ENCODE results near the gene ALDH3A1.

Gene ALDH3A1

DNA sequence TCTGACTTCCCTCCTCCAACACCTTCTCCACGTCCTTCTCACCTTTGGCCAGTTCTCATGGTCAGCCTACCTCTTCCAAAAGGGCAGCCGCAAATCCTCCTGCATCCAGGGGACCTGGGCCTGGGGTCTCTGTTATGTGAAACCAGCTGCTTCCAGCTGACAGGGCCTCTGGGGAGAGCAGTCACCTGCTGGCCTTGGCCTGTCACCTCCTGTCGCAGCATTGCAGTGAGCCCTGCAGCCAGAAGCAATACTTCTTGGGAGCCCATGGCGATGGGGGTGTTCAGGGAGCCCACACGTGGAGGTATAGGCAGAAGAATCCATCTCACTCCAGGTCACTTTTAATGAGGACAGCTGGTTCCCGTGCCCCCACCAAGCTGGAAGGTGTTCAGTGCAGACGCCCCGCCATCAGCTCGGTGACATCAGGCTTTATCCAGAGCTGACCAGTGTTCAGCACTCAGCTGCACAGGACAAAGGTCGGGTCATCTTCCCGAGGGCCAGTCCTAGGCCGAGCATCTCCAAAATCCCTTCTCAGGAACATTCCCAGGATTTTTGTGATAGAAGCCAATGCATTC lies 30.0 kb downstream of the ALDH3A1 start:
- no peak for DNase-seq

DNA sequence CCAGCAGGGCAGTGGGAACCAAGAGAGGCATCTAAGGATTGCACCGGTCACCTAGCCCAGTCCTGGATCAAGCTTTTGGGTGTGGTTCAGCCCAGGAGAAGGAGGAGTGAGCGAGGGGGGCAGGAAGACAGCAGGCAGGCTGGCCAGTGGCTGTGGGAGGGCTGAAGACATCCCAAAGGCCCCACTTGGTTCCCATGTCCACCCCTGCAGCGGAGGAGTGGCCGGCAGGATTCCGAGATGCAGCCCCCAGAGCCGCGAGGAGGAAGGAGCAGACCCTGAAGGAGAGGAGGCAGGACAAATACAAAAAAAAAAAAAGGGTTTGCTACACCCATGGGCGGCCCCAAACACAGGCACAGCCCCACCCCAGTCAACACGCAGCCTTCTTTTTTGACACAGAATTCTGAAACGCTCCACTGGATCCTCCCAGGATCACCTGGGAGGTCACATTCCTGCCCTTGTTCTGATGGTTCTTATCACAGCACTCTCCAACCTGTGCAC lies 30.6 kb downstream of the ALDH3A1 start:
- DNase-seq = no peak

DNA sequence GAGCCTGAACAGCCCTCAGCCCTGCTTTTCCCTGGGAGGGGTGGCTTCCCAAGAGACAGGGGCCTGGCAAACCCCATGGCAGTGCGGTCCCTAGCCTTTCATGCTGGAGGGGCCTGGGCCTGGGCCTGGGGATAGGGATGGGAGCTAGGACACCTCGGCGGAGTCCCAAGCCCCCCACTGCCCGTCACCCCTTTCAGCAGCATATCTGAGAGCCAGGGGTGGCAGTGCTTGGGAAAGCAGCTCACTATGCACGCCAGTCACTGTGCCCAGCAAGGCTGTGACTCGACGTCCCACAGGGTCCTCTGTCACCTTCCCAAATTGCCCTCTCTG lies 31.1 kb downstream of the ALDH3A1 start:
- no peak for DNase-seq

DNA sequence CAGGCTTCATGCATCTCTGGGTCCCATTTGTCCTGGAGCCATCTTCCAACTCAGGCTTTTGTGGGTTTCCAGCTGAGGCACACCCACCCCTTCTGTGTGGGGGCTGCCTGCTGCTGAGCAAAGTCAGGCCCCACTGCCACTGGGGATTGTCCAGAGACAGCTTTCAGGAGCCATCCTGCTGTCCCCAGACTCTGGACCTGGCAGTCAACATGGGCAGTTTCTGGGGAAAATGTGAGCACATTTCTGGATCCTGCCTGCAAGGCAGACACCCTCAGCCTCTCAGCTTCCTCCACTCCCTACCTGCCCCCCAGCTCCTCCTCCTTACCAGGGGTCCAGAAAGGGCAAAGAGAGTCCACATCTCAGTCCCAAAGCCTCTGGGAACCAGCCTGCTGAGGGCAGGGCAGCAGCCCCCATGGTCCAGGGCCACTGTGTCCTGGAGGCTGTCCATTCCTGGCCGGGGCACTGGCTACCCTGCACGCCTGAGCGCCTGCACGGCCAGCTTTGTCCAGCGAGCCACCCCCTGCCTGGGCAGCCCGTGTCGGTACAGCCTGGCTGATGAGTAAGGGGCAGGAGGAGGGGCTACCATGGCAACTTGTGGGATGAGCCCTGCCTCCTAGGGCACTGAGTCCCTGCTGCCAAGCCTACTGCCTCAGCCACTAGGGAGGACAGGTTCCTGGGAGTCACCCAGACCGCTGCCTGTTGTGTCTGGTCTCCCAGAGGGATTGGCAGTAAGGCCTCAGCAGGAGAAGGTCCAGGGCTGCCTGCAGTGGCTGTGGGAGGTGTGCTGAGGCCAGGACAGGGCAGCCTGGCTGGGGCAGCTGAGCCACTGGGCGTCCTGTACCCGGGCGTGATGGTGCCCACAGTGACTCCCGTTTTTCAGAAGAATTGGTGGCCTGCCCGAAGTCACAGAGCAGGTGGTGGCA lies 31.7 kb downstream of the ALDH3A1 start, which contains the start of gene SLC47A2:
Gene SLC47A2, minus strand, starts transcription at position 477 of the 923 bp plus-strand sequence. Its CDS starts 29 bp downstream, at position 448.
- DNase-seq = no peak

DNA sequence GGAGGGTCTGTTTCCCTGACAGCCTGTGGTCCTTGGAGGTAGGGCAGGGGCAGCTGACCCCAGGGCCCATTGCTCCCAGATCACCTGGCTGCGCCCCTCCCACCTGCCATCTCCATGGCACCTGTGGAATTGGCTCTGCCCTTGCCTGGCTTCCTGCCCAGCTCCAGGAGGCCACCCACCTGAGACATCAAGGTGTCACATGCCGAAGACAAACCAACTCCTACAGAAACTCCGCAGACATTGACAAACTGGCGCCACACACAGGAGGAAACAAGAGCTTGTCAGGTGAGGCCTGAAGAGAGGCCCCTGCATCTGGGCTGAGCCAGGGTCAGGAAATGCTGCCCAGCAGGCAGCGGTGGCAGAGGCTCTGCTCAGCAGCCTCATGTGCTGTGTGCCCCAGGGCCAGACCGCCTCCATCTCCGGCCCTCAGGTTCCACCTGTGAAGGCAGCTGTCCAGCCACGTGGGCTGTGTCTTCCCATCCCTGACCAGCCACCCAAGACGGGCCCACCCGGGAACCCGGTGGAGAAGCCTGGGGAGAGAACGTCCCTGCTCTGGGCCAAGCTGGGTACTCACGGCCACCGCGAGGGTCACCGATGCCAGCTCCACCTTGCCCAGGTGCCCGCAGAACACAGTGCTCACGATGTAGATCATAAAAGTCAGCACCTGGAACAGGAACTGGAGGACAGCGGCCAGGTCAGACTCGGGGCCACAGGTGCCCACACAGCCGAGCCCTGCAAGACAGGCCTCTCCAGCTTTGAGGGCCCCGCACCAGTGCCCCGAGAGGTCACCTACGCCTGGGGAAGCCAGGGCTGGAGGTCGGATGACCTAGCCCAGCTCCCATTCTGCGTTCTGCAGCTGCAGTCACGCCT lies 33.3 kb downstream of the ALDH3A1 start:
- no peak for DNase-seq

DNA sequence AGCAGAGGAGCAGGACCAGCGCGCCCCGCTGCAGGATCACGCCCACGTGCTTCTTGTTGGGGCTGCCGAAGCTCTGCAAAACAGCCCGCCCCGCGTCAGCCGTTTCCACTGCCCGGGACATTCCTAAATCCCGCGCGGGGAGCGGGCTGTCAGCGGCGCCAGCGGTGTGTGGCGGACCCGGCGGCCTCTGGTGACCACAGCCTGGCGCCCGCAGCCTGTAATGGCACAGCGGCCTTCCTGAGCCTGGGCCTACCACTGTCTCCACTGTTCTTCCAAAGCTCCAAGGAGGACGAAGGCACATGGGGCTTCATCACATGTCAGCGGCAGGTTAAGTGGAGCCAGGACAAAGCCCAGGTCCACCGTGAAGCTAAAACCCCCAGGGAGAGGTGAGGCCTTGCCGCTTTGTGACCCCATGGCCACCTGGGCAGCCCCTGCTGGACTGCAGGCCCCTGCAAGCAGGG lies 34.2 kb downstream of the ALDH3A1 start:
- no peak for DNase-seq

DNA sequence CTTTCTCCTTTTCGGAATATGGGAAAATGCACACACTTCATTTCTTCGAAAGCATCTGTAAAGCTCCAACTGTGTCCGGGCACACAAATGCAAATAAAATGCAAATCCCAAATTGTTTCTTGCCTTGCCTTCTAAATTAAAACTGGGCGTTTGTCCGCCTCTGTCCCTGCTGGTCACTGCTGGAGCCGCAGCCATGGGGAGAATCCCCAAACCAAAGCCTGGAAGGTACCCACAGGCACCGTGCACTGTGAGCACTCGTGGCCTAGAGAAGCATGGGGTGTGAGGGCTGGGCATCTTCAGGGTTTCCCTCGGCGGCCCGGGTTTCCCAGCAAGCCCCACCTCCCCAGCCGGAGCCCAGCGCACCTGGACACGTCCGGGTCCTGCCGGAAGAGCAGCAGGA lies 34.6 kb downstream of the ALDH3A1 start:
- no peak for DNase-seq

DNA sequence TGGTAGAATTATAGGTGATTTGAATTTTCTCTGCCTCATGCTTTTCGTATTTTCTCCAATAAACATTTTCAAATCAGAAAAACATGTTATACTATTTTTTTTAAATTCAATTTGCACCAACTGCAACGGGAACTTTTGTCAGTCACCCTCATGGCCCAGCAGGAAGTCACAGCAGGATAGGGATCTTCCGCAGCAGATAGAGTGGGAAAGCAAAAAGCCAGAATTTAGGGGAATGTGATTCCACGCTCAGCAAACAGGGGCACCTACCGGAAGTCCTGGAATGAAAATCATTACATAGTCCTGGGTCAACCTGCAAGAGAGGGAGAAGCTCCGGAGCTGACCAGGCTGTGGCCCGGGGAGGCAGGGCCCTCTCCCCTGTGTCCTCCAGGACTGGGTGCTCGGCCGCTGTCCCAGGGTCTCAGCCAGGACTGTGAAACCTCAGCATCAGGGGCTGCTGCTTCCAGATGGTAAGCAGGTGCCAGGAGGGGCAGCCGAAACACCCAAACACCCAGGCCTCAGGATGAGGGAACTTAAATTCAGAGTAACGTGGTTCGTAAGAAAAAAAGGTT lies 35.6 kb downstream of the ALDH3A1 start:
- no peak for DNase-seq

DNA sequence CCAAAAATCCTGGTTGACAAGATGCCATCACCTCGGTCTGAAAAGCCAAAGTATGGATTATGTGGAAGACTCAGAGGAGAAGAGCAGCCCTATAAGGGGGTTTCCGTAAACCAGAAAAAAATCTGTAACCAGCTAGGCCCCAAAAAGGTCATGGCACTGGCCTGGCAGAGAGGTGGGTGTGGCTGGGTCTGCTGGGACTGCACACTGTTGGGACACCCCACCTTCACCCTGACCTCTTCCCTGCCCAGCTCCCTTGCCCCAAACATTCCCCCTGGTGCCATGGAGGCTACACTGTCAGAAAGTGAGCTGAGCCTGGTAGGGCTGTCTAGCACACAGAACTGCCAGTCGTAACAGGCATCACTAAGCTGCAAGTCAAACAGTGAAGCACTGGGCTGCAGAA lies 38.3 kb downstream of the ALDH3A1 start:
- DNase-seq = no peak

DNA sequence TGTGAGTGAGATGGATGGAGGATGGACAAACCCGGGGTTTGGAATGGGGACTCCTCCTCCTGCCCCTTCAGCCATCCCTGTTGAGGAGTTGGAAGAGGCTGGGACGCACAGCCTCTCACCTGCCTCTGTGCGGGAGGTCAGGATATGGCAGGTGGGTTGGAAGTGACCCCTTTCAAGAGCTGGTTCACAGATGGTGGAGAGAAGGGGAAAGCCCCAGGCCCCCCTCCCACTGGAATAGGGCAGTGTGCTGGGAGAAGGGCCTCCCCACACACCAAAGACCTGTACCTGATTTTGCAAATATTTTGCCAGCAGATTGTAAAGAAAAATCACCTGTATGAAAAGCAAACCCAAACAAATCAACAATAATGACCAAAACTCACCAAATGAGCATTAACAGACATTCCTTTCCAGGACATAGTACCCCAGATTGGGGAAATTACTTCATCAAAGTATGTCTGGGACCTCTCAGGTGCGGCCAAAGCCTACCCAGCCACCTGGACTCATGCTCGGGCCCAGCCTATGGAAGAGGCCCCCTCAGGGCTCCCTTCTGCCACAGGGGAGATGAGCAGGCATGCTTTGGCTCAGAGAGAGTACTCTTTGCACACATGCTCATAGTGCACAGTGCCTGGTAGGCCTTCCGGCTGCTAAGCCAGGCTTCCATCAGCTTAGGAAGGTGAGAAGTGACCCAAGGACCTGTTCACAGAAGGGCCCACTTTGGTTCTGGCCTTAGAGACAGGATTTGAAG lies 39.5 kb downstream of the ALDH3A1 start:
- DNase-seq = no peak

DNA sequence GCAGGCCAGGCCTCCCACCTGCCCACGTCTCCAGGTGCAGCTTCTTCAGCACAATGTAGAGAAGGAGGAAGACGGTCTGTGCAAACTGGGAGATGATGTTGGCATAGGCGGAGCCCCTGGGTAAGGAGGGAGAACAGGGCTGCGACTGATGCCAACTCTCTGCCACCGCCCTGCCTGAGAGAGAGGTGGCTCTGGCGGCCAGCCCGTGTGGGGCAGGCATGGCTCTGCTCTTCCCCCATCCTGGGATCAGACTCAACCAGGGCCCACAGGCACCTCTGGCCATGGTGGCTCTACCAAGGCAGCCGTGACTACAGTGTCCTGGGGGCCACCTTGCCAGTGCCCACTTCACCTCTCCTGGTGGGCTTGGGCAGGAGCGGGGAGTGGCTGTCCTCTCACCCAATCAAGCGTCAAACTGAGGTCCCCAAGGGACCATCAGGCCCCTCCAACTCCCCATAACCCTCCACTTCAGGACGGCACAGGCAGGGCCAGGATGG lies 40.3 kb downstream of the ALDH3A1 start:
- DNase-seq = no peak

DNA sequence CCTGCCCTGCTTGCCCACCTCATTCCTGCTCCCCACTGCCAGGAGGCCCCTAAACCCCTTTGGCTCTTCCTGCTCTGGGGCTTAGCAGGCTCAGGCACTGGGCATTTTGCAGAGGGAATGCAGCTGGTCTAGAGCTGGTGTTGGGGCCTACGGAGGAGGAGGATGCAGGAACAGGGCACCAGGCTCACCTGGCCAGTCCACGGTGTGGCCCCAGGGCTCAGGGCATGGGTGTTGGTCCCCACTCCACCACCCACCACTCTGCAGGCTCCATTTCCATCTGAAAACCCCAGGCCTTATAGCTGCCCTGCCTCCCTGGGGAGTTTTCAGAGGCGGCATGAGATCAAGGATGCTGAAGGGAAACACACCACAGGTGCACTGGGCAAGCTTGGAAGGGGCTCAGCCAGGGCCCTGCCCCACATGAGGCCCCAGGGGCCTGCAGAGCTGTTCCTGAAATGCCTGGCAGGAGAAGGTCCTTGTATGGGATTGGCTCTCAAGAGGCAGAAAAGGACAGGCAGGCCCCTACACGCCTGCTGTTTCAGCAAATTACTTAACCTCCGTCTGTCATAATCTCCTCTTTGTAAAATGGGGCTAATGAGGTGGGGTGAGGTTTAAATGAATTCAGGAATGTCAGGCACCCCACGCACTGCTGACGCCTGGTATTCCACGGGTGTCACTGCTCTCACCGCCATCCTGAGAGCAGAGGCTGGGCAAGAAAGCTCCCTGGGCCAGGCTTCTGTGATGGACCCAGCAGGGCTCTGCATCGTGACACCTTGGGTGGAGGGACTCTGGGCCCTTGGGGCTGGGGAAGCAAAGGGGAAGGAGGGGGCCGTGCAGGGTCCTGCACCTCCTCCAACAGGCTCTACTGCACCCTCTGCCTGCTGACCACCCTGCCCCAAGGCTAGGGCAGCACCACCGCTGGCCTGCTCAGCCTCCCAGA lies 41.0 kb downstream of the ALDH3A1 start:
- no peak for DNase-seq

DNA sequence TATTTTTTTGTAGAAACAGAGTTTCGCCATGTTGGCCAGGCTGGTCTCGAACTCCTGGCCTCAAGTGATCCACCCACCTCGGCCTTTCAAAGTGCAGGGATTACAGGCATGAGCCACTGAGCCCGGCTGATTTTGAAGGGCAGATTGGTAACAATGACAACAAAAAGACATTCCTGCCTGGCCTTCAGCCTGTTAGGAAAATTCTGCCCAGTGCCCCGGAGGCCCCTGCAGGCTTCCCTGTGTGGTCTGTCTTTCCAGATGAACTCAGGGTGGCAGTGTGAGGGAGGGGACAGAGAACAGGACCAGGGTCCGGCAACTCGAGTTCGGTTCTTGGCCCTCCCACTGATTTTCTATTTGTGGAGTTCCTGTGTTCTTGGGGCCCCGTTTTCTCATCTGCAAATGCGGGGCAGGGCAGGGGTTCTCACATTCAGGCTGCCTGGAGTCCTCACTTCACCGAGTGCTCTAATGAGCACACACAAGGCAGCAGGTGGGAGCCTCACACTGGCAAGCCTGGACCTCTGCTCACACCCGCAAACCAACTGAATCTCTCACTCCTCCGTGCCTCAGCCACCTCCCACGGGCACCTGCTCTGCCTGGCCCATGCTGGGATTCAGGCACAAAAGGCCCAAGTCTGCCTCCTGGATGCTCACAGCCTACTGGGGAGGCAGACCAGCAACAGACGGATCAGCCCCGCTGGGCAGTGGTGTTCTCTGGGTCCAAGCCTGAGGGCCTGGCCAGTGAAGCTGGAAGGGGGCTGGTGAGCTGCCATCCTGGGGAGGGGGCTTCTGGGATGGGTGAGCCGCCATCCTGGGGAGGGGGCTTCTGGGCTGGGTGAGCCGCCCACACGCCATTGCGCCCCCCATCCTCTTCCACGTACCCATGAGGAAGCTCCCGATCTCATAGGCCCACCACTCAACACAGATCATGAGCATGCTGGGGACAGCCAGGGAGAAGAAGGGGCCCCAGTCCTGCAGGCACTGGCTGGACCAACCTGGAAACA lies 42.0 kb downstream of the ALDH3A1 start:
- DNase-seq = no peak

DNA sequence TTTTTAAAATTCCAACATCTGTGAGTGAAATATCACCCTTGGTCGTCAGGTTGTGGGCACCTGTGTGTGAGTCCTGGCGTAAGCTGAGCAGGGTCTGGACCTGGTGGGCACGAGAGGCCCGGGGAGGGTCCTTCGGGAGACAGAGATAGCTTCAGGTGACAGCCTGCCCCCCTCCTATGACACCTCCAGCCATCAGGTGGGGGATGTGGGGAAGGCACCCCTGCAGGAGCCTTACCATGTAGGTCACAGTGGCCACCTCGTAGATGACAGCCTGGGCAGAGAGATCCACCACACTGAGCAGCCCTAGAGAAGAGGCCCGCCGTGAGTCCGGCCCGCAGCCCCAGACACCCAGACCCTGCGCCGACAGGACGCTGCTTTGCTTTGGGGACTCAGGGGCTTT lies 42.9 kb downstream of the ALDH3A1 start:
- DNase-seq = no peak

DNA sequence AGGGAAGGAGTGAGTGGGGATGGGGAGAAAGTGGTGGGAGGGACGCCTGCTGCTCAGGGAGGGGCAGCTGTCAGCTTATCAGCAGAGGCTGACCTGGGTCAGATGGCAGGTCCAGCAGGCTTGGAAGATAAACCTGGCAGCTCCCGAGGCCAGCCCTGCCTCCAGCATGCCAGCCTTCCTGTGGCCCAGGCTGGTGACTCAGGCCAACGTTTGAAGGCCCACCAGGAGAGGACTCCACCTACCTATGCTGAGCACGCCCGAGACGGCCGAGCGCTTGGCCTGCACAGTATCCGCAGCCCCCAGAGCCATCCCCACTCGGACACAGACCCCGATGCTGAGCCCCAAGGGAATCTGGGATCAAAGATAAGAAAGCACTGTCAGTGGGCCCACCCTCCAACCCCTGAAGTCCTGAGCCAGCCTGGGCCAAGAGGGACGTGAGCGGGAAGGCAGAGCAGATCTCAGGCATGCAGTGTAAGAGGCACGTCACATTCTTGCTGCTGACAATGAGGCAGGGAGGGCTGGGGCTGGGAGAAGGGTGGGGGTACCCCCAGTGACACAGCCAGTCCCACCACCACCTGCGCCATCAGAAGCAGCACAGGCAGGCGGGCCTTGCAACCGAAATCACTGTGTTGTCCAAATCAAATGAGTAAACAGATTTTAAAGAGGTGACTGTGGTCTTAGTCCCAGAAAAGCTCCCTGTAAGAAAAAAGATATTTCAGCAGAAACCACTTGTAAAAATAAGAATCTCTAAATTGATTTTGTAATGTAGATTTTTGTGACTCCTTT lies 44.1 kb downstream of the ALDH3A1 start:
- DNase-seq = no peak

DNA sequence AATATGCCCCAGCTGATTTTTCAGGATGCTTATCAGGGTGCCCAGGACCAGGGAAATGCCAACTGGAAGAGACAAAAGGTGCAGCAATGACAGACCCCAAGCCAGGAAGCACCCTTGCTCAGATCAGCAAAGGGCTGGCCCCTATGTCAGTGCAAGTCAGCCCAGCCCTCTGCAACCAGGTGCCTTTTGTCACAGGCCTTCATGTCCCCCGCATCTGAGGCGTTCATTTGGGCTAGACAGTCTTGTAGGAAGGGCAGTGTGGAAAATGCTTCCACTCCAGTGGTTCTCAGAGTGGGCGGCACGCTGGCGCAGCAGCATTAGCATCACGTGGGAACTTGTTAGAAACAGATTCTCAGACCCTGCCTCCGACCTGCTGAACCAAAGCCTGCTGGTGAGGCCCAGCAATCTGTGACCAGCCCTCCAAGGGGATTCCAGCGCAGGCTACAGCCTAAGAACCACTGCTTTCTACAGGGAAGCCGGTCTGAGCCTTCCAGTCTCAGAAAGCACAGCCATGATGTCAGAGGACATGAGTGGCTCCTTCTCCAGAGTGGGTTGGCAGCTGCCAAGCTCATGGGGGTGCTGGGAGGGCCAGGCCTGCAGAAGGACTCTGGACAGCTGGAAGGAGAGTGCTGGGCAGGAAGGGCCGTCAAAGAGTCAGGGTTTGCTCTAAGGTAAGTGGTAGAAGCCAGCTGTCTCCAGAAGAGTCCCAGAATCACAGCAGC lies 44.8 kb downstream of the ALDH3A1 start:
- no peak for DNase-seq

DNA sequence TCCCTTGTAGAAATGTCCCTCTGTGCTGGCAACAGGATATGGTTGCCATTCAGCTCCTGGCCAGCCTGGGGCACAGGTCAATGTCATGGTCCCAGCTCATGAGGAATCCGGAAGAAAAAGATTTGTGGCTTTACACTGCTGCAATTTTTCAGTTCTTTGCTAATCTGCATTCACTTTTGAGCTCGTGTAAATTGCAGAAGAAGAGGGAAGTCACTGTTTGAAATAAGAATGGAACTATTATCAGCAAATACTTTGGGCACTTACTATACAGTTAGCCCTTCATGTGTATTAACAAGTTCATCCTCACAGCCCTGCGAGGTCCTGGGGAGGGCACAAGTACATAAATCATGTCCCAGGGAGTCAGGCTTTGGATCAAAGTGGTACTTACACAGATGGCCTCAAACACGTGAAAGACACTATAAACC lies 45.9 kb downstream of the ALDH3A1 start:
- no peak for DNase-seq
